Stimulated activated CD4-positive, alpha-beta T cell treated with anti-CD3 and anti-CD28 coated beads, TNF-alpha, amount 100 ng/mL, for 48 hours (primary cell): Measurements from ENCODE around the gene USP12.
A peak's percentile ranks its signal among the peaks of the same experiment; 100 is the strongest.
"Not testable (repeated sequence)": the region's sequence is repeated elsewhere in the genome, so short reads cannot be mapped to it uniquely, and the experiment has no call there.

Source experiments
- DNase-seq, 3 donors: peaks; one replicate each; pipeline ENCODE4 v3.0.0-alpha.2; 2020; ENCODE audit warnings: low read depth in 3 of 3

USP12 gene

DNA sequence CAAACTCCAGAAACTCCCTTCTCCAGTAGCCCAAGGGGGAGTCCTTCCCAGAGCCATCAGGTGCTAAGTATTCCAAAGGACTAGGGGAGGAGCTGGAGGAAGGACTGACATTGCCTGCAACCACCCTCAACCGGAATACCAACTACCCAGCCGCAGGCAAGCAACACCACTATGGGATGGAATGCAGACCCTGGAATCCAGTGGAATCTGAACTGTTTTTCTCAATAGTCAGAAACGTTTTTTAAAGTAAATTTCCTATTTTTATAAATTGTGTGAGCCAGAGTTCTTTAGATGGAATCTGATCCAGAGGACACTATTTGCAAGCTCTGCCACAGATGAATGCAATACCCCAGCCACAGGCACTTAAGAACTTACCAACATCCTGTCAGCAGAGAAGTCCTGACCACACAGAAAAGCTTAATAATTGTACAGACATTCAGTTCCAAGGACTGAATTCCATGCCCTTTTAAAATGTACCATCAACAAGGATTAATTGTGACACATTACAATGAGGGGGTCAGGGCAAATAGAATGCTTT, 92.1 kb downstream of the USP12 start:
- DNase-seq, result no peak

DNA sequence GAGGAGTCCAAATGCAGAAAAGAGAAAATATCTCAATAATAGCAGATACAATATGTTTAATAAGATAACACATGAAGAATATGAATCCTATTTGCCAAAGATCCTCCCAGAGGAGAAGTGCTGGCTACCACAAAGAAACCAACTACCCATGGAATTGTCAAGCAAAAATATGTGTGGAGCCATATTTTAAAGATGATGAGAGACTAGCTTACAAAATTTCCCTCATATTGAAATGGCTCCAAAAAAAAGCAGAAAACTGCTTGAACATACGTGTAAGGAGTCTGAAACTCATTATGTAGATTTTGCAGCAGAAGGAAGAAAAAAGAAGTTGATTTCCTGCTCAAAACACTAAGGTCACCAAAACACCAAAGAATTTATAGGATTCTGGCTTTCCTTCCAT, 94.2 kb downstream of the USP12 start:
- DNase-seq, result no peak

DNA sequence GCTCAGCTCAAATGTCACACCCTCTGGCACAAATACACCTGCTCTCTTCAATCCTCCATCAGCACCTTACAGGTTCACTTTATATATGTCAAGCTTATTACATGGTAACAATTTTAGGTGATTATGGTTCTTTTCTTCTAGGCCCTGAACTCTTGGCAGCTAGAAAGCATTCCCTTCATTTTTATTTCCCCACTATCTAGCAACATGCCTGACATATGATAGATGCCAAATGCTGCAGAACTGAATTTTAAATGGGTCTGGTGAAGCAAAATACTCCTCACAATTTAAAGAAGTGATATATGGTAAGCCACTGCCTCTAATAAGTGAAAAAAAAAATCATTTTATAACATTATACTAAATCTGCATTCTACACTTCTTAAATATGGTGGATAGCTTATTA, 95.2 kb downstream of the USP12 start:
- no peak for DNase-seq

DNA sequence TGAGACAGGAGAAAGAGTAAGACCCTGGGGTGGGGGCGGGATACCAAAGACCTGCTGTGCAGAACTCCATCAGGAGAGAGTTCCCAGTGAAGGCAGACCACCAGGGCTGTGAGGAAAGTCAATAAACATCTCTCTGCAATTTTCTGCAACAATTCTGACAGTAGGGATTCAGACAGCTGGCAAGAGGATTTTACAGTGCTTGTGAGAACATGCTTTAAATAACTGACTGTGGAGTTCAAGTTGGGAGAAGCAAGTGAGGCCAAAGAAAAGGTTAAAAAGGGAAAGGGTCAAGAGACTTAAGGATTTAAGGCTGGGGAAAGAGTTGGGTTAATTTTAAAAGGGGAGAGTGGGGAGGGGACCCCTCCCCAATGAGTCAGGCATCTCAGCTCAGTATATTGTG, 98.4 kb downstream of the USP12 start:
- no peak for DNase-seq

DNA sequence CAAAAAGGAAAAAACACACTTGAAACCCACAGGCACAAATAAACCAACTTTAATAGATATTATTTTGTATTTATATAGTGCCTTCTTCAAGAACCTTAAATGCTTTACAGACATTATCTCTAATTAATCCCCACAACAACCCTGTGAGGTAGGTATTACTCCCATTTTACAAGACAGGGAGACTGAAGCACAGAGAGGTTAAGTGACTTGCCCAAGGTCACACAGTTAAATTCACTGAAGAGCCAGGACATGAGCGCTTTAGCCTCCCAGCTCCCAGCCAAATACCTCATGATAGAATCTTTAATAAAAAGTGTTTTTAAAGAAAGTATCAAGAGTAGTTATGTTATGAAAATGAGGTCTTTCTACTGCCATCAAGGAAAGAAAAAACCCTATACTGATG, 105.5 kb downstream of the USP12 start:
- DNase-seq, result not testable (repeated sequence)

DNA sequence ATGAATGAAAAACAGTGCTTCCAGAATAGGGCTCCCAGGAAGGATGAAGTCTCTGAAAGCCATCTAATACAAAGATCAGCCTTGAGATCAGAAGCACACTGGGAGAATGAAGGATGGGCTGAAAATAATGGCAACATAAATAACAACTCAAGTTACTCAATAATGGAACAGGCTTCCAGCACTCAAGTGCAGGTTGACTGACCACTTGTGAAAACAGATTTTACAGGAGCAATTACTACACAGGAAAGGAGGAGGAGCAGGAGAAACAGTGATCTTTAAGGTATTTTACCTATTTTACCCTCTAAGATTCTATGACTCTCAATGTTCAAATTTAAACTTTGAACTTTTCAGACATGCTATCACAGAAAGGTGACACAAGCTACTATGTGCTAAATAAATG, 106.0 kb downstream of the USP12 start:
- no peak for DNase-seq

GRCh38 chr13:27064252-27064995, 107.2 kb downstream of the USP12 start:
- no peak for DNase-seq

DNA sequence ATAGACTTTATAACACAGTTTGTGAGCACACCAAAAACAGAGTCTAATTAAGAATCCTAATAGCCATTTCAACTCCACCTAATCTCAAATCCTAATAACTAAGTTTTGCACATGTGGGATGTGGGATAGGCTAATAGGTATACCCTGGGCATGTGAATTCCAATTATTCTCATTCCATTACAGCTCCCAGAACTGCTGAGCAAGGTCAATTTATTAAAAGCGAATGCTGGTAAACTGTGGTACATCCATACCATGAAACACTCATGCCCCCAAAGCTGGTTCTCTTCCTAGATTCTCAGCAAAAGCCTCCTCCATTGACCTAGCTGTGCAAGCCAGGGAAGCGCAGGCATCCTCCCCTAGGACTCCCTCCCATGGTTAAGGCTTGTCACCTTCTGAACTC, 113.8 kb downstream of the USP12 start:
- no peak for DNase-seq

- no peak for DNase-seq
Measured at GRCh38 chr13:27055526-27055925, 116.1 kb downstream of the USP12 start.

- DNase-seq, result no peak
Measured at GRCh38 chr13:27054760-27055159, 116.9 kb downstream of the USP12 start.

DNA sequence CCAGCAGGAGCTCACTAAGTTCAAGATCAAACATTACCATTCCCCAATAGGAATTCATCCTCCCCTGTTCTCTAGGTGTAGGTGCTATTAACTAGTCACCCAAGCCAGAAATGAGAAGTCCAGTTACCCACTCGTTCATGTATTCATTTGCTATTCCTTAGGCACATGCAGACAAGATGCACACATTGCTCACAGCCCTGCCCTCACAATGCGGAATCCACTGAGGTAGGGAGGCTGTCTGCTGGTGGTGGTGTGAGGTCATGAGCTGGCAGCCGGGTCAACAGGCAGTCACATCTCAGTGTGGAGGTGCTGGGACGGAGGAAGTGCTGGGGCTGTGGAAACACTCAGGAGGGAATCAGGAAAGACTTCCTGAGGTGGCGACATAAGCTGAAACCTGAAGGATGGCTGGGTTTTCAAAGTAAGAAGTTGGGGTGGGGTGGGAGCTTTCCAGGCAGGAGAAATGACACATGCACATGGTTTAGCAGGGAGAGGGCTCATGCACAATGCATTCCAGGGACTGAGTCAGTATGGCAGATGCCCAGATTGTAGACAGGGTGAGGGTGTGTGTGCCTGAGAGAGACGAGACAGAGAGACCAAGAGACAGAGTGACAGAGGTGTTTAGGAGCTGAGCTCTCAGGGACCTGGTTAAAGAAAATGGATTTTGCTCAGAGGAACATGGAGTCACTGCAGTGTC, 117.6 kb downstream of the USP12 start:
- DNase-seq, result no peak

GRCh38 chr13:27053210-27053884, 118.3 kb downstream of the USP12 start:
- DNase-seq, result no peak

DNA sequence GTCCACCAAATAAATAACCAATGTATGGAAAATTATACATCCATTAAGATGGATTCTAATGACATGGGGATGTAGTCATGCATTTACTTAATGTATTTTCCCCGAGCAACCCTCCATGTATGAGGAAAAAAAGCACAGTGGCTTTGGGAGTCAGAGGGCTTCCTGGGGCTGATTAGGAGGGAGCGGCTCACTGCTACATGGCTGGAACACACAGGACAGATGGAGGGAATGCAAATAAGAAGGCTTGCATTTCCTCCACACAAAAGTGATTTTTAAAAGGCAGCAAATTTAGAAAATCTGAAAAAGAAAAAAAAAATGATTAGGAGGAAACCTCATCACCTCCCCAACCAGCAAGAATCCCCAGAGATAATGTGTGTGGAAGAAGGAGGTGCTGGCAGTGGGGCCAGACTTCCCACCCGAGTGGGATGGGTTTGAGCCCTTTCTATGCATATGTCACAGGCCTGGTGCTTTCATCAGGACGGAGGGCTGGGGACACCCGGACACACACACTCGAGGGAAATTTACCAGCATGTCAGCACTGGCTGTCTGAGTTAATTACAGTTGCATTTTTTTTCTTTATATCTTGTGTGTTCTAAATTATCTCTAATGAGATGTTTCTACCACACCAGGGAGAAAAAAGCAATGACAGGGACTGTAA, 118.9 kb downstream of the USP12 start:
- no peak for DNase-seq

GRCh38 chr13:27047081-27047480, 124.5 kb downstream of the USP12 start:
- no peak for DNase-seq

GRCh38 chr13:27044837-27045570, 126.6 kb downstream of the USP12 start:
- no peak for DNase-seq

- peak in 1 of 3 donors; percentile 13 for DNase-seq
Measured at GRCh38 chr13:27043013-27043412, 128.6 kb downstream of the USP12 start.

DNA sequence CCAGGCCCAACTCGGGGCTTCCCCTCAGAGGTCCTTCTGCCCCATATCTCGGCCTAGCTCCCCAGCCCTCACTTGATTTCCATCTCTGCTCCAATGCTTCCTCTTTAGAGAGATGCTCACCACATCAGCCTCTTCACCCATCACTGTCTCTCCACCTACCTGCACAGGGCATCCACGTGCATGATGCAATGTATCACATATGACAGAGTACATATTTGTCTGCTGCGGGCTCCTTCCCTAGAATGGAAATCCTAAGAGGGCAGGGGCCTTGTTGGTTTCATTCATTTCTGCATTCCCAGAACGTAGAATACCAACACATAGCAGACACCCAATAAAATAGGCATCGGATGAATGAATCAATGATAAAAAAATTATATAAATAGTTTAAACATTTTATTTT, 130.3 kb downstream of the USP12 start:
- no peak for DNase-seq

GRCh38 chr13:27040826-27041108, 130.8 kb downstream of the USP12 start:
- no peak for DNase-seq

DNA sequence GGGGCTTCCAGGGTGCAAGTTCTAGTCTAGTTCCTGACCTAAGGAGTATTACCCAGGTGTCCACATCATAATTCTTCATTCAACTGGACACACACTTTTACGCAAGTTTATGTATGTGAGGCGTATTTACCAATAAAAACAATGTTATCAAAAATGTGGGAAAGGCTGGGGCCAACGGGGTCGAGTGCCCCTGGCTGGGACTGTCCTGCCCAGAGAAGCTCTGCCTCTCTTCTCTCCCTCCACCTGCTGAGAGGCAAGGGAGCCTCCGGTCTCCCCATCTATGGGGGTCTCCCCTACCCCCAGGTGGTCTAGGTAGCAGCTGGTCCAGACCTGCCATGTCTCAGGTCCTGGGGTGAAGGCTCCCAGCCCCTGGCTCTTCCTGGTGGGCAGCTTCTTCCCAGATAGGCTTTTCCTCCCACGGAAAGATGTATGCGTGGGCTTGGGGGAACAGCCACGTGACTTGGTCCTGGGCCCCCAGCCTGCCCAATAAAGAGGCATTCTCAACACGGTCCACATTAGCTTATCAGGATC, 132.4 kb downstream of the USP12 start:
- no peak for DNase-seq

- DNase-seq, result no peak
Measured at GRCh38 chr13:27038323-27038722, 133.3 kb downstream of the USP12 start.

DNA sequence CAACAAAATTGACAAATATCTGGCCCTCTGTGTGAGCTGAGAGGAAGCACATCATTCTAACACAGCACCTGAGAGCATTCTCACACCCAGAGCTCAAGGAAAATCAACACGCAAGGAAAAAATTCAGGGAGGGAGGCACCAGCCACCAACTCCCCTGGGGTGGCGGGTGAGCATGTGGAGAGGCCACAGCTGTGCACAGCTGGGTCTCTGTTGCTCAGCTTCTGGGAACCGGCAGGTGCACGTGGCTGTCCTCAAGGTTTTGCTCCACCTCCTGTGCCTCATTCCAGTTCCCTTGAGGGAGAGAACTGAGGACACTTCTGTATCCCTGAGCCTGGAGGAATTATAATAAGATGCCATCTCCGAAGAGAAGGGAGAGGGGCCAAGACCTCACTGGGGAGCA, 134.0 kb downstream of the USP12 start:
- no peak for DNase-seq
